ENCODE measurements around the gene GLYATL2.

The GLYATL2 gene, protein sequence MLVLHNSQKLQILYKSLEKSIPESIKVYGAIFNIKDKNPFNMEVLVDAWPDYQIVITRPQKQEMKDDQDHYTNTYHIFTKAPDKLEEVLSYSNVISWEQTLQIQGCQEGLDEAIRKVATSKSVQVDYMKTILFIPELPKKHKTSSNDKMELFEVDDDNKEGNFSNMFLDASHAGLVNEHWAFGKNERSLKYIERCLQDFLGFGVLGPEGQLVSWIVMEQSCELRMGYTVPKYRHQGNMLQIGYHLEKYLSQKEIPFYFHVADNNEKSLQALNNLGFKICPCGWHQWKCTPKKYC

DNA sequence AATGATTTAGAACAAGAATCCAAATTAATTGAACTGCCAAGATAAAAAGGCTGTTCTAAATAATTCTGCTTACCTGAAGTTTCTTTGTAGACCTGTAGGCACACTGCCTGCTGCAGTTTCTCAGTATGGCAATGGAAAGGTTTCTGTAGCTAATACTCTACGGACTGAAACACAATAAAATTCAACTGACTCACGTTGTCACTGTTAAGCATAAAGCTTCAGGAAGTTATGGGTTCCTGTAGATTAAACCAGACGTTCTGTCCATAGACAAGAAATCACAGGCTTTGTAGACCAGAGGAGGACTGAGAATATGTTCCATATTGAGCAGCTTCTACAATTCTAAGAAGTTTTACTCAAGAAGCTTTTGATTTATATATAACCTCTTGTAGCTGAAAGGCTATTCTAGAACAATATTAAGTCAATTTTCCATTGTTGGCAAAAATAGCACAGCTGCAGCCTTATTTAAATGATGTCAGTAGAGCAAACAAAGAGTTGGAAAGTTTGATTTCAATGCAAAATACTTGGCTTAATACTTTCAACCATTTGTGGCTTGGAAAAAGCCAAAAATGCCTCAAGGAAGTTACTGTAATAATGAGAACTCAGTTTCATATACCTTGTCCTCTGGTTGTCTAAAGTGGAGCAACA is at the start of gene GLYATL2:
Gene GLYATL2 (minus strand): TSS at position 344 of the 645 bp plus-strand sequence. CDS start 5,092 bp downstream, outside the sequence.
- no peak for DNase-seq

DNA sequence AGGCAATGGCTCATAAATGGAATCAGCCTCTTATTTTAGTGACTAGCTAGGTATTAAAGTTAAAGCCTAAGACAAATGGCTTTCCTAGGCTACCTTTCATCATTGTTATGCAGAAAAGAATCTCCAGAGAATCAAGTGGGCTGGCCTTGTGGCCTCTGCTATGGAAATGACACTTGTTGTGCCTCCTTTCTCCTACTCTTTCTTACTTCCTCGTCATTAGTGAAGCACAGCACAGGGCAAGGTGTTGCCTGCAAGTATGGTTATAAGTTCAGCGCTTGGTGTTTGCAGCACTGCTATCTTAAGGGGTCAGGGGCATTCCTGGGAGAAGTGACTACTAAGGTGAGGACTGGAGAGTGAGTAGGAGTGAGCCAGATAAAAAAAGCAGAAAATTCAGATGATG is 49.4 kb upstream of the GLYATL2 start:
- DNase-seq = no peak

DNA sequence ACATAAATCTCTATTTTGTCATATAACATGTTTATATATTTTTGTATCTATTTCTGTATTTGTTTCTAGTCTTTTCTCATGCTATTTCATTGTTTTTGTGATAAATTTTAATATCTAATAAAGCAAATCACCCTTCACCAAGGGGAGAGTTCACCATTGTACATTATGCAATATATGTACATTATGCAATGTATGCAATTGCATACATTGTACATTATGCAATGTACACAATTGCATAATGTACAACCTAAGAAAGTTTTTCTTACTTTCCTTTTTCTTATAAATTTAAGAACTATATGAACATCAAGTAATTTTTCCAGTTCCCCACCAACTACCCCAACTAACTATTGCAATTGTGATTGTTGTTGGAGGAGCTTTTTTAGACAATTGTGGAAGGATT is 44.1 kb upstream of the GLYATL2 start:
- DNase-seq = no peak

DNA sequence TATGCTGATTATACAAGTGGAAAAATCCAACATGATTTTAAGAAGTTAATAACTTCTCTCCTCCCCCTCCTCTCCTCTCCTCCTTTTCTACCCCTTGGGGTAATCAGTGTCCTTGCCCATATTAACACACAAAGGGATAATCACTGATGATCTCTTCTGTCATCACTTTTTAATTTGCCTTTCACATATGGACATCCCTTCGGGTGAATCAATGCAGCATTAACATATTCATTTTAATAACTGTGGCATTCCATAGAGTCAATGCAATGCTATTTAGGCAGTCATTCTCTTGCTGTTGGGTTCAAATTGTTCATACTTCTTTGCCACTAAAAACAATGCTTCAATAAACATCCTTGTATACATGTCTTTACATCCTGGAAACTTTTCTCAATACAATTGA is 42.9 kb upstream of the GLYATL2 start:
- DNase-seq = no peak

DNA sequence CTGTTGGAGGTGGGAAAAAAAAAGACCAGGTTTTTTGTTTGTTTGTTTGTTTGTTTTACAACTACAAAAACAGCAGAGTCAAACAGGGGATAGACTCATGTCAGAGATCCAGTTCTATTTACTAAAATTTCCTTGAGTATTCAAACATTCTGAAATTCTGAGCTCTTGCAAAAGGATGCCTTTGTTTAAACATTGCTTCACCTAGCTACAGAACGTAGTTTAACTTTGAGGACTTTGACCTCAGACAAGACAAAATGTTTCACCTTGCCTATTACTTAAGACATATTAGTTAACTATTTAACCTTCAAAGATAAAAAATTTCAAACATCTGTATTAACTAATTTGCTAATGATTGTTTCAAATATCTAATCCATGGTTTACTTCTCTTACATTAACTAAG is 36.1 kb upstream of the GLYATL2 start:
- no peak for DNase-seq

DNA sequence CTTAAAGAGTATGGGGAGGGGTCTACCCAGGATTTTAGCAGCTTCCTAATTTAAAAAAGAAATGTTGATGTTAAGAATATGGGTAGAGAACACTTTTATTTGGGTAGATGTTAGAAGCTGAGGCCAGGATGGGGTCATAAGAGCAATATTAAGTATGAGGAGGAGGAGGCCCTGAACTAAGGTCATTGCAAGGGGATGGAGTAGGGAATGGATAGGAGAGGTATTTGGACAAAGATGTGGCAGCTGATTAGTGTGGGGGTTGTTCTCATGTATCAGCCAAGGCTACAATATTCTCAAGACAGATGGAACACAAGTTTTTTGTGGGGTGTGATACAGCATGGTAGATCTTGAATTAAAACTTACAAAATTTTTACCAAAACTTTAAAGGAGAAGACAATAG is 35.7 kb upstream of the GLYATL2 start:
- DNase-seq = no peak

DNA sequence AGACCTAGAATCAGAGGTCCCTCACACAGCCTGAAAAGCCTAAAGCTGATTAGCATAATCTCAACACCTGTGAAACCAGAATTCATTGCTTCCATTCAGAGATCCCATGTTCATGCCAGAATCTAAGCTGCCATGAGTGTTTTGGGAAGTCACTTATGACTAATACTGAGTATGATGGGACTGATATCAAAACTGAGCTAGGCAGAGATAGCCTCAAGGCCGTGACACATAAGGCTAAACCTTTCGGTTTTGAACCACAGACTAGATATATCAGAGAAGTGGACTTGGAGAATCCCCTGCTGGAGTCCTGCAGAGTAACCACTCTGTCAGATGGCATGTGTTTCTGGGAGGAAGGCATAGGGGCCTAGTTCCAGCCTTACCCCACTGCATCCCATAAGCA is 23.1 kb upstream of the GLYATL2 start:
- no peak for DNase-seq

DNA sequence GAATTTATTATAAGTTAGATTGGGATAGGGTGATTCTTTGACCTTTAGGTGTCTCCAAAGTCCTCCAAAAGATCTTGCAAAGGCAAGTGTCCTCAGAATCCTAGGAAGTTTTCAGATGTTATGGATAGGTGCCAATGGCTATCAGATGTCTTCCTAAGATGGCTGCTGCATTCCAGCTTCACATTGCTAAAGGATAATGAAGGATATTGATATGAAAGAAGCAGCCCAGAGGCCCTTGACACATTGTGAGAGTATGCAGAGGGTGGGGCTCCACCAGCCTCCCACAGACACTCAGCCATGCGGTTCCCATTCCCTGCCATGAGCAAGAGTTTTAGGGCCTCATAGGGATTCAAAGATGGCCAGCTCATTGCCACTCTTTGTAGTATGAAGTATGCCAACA is 22.3 kb upstream of the GLYATL2 start:
- DNase-seq = no peak

DNA sequence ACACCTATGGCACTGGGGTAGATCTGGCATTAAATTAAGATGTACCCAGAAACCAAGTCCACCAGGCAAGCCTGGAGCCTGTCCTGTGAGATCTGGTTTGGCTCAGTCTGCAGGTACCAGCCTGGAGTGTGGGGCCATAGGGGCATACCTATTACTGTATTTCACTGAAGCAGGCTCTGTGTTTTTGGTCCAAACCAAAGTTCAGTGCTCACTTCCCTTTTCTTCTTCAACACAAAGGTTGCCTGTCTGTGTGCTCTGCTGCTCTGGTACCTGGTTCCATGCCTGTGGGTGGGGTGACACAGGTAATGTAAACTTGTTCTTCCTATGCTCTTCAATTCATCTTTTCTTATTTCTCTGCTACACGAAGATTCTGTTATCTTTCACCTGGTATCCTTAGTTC is 19.8 kb upstream of the GLYATL2 start:
- DNase-seq = no peak

DNA sequence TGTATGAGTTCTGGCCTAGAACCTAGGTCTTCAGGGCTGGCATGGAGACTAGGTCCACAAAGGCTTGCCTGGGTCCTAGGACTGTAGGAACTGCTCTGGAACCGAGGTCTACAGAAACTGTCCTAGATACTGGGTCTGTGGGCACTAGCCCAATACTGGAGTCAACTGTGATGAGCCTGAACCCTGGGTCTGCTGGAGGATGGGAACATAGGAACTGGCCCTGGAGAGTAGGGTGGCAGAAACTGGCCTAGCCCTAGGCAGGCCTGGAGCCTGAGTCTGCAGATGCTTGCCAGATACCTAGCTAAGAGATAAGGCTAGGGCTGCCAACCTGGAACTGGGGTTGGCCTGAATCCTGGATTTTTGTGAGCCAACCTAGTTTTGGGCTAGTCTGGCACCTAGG is 19.2 kb upstream of the GLYATL2 start:
- no peak for DNase-seq

DNA sequence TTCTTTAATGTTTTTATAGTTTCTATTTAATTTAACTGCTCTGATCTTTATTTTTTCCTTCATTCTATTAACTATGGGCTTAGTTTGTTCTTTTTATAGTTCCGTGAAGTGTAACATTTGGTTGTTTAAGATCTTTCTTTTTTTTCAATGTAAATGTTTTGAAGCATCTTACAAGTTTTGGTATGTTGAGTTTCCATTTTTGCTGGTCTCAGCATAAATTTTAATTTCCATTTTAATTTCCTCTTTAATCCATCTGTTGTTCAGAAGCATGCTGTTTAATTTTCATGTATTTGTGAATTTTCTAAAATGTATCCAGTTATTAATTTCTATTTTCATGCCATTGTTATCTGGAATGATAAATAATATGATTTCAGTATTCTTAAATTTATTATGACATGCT is 17.0 kb upstream of the GLYATL2 start:
- DNase-seq = no peak

DNA sequence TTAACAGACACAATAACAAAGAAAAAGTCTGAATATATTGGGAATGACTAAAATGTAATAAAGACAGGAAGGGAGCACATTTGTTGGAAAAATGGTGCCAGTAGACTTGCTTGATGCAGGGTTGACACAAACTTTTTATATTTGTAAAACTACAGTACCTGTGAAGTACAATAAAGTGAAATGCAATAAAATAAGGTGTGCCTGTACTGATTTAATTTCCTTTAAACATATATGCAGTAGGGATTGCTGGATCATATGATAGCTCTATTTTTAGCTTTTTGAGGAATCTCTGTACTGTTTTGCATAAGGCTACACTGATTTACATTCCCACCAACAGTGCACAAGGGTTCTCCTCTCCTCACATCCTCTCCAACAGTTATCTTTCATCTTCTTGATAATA is 12.3 kb upstream of the GLYATL2 start:
- no peak for DNase-seq

DNA sequence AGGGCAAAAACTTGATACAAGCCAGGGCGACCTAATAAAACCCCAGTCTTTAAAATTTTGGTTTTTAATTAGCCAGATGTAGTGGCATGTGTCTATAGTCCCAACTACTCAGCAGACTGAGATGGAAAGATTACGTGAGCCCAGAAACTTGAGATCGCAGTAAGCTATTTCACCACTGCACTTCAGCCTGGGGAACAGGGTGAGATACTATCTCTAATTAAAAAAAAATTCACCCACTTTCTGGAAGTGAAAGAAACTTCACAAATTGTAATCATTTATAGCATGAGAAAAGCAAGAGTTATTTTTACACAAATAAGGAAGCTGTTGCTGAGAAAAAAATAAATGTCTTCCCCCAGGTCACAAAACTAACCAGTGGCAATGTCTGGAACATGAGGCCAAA is 882 bp upstream of the GLYATL2 start:
- no peak for DNase-seq

DNA sequence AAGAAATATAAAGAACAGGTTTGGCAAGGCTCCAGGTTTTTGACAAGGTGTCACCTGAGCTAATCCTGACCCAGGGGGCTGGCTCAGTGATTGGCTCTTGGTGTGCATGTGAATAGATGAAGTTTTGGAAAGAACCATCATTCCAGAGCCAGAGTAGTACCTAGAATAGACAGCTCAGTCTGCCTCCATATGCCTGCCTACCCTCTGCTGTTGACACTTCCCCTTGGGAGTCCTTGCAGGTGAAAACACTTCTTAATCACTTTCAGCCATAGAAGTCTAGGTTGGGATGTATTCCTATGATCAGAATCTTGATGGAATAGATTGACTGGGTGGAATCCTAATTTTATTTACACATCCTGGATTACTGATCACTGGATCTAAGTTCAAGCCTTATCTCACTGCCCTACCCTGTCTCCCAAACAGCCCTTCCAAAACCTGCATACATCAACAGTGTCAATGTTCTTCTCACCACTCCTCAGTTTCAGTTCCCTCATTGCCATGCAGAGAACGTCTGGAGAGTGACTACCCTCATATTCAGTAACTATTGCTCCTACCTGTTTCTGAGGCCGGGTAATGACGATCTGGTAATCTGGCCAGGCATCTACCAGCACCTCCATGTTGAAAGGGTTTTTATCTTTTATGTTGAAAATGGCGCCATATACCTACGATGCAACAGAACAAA is 6.7 kb downstream of the GLYATL2 start:
- DNase-seq = no peak

DNA sequence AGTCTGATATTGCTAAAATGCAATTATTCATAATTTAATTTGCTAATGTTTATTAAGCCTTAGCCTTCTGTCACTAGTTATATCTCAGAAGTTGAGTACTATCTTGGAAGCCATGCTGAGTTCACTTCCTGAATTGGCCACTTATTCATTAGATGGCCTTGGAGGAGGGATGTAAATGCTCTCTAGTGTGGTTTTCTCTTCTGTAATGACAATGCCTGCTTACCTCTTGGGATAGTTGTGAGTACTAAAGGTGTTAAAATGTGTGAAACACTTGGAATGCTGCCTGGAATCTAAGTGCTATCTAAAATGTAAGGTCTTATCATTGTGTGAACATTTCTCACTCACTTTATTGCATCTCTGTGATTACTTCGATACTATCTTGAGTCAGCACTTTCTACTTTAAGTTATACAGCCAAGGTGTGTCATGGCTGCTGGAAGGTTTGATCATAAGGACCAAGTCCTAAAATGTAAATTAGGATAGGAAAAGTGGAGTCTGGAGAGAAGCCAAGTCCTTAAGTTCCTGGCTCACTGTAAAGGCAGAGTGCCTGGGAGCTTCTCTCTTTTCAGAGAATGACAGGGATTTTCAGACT is 12.4 kb downstream of the GLYATL2 start:
- DNase-seq = no peak

DNA sequence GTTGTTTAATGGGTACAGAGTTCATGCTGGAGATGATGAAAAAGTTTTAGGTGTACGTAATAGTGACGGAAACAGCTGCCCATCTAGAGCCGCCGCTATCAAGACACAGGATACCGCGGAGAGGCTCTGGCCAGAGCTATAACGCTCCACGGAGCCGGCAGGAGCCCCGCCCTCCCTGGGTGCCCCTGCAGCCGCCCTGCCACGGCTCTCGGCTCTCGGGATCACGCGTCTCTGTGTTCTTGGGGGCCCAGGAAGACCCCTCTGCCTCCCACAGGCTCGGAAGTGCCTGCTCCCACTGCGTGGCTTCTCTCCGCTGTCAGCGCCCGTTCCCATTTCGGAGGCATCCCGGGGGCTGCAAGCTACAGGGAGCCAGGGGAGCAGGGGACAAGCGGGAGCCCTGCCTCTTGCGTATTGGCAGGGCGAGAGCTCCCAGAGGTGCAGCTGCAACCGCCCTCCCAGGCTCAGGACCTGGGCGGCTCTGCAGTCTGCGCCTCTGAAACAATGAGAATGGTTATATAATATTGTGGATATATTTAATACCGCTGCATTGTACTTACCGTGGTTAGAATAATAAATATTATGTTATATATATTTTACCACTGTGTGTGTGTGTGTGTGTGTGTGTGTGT is 13.7 kb downstream of the GLYATL2 start:
- DNase-seq = no peak

DNA sequence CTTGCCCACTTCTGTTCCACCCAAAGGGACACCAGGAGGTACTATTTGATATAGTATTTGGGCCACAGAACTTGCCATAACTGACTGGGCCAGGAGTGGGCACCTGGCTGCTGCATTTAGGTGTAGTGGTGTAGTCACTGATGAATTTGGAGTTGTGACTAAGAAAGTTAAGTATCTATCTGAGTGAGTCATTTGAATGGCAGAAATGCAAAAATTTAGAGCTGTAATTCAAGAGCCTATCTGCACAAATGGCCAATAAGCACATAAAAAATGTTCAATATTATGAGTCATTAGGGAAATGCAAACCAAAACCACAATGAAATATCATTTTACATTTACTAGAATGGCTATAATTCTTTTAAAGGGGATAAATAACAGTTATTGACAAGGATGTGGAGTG is 14.7 kb downstream of the GLYATL2 start:
- no peak for DNase-seq

DNA sequence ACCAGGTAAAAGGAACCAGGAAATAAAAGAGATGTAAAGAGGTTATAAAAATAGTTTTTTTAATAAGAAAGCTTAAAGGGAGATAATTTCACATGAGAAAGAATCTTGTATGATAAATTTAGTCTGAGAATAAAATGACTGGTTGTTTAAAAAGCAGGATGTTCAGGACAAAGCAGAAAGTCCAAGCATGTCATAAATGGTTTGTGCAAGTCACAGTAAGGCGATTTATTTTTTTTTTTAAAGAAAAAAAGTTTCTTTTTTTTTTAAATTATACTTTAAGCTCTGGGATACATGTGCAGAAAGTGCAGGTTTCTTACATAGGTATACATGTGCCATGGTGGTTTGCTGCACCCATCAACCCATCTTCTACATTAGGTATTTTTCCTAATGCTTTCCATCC is 30.8 kb downstream of the GLYATL2 start:
- DNase-seq = no peak

DNA sequence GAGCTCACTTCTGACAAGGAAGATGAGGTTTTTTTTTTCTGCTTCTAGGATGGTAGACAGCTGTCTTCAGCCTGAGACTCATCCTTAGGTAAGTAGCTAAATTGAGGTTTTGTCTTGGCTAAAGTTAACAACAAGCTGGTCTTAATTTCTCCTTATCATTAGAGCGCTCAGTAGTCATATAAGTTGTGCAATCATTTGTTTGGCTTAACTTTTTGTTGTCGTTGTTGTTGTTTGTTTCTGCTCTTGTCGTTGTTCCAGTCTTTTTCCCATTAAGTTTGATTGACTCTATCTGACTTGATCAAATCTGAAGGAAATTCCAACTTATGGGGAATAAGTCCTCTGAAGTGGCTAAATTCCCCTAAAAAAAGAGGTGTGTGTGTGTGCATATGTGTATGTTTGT is 33.0 kb downstream of the GLYATL2 start:
- no peak for DNase-seq

DNA sequence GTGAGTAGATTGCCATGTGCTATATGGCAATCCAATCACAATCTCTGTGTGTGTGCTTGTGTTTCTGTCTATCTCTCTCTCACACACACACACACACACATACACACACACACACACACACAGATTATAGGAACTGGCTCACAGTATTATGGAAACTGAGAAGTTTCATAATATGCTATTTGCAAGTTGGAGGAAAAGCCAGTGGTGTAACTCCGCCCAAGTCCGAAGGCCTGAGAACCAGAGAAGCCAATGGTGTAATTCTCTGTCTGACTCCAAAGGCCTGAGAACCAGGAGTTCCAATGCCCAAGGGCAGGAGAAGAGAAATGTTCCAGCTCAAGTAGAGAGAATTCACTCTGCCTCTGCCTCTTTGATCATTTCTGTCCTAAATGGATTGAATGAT is 37.2 kb downstream of the GLYATL2 start:
- DNase-seq = no peak

DNA sequence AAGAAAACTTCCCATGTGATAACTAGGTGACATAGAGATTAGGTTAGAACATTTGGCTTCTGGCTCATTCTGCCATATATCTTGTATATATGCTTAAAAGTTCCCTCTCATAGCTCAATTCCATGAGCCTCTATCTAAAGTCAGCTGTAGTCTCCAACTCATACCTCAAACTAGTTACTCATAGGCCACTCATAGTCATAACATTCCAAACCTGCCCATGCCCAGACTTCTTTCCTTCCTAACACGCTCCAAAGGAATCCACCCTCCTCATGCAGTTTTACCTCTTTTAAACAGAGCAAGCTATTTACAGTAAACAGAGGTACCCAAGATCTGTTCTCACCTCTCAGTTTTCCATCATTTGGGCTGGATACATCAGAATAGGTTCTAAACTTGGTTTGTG is 39.4 kb downstream of the GLYATL2 start:
- no peak for DNase-seq

DNA sequence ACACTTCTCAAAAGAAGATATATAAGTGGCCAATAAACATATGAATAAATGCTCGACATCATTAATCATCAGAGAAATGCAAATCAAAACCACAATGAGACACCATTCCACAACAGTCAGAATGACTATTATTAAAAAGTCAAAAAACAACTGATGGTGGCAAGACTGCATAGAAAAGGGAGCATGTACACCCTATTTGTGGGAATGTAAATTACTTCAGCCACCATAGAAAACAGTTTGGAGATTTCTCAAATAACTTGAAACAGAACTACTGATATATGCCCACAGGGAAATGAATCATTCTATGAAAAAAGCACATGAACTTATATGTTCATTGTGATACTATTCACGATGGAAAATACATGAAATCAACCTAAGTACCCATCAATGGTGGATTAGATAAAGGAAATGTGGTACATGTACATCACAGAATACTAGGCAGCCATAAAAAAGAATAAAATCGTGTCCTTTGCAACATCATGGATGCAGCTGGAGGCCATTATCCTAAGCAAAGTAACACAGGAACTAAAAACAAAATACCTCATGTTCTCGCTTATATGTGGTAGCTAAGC is 42.4 kb downstream of the GLYATL2 start:
- DNase-seq = no peak

DNA sequence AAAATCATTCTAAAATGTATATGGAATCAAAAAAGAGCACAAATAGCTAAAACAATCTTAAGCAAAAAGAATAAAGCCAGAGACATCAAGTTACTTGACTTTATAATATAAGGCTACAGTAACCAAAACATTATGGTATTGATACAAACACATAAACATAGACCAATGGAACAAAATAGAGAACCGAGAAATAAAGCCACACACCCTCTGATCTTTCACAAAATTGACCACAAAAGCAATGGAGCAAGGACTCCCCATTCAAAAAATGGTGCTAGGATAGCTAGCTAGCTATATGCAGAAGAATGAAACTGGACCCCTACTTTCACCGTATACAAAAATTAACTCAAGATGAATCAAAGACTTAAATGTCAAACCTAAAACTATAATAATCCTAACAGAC is 43.2 kb downstream of the GLYATL2 start:
- DNase-seq = no peak
